Tibial nerve (tissue), 4 donors: Measurements from ENCODE around the gene PCSK2. TPM values are rescaled to one million over a fixed set of nuclear protein-coding genes. Genes with fewer than 3 reads are reported as not detected.

Source experiments
- DNase-seq, 2 donors: peaks; one replicate each; pipeline ENCODE4 v3.0.0-alpha.2; 2019; ENCODE audit warnings: low spot score in 2 of 2
- H3K27ac ChIP-seq, 4 donors: fragments of 200-600 bp; sonication (generic) in 3 of 4; one replicate each; pipeline ENCODE4 v1.5.1; 2017 to 2019; ENCODE audit warnings: mild to moderate bottlenecking in 1 of 4
- H3K27me3 ChIP-seq, 2 donors: fragments of 200-600 bp; sonication (generic) in 1 of 2; one replicate each; pipeline versions ENCODE4 v1.5.1 to v1.6.0; 2017 to 2019
- H3K36me3 ChIP-seq, 3 donors: fragments of 200-600 bp; sonication (generic); one replicate each; pipeline ENCODE4 v1.5.1; 2018 to 2019
- H3K4me1 ChIP-seq, 4 donors: fragments of 200-600 bp; sonication (generic) in 3 of 4; one replicate each; pipeline ENCODE4 v1.5.1; 2017 to 2019
- H3K4me3 ChIP-seq, 4 donors: fragments of 200-600 bp; sonication (generic) in 3 of 4; one replicate each; pipeline ENCODE4 v1.5.1; 2017 to 2019; ENCODE audit warnings: mild to moderate bottlenecking in 1 of 4, moderate library complexity in 1 of 4
- H3K9me3 ChIP-seq, 4 donors: fragments of 200-600 bp; sonication (generic) in 3 of 4; one replicate each; pipeline ENCODE4 v1.5.1; 2017 to 2019
- CTCF ChIP-seq, 5 experiments: fragments of 200-600 bp in 3 of 5; fragments of 450-650 bp in 2 of 5; sonication (generic) in 3 of 5; IDR thresholded peaks; one replicate each; pipeline ENCODE4 v1.5.1; 2016 to 2019; ENCODE audit warnings: antibody characterized with exemption in 5 of 5, mild to moderate bottlenecking in 3 of 5, moderate library complexity in 2 of 5
- EP300 ChIP-seq, 2 donors: sonication (generic); formaldehyde crosslinking; IDR thresholded peaks; one replicate each; pipeline ENCODE4 v1.6.1; 2017; ENCODE audit warnings: antibody characterized with exemption in 2 of 2, mild to moderate bottlenecking in 1 of 2
- POLR2A ChIP-seq, 2 donors: fragments of 450-650 bp; IDR thresholded peaks; one replicate each; pipeline ENCODE4 v1.6.1; 2017; ENCODE audit warnings: antibody characterized with exemption in 2 of 2, mild to moderate bottlenecking in 2 of 2, moderate library complexity in 2 of 2
- WGBS, 2 donors: methylation state at CpG; one replicate each; pipeline ENCODE4 v1.1.5; 2018; 5-methylcytosine and 5-hydroxymethylcytosine counted together
- total RNA-seq, 4 donors: library from RNA; depleted of rRNA; stranded (reverse); fragments of >200 nt; gene quantifications; one replicate each; pipeline ENCODE4 v1.1.0, GENCODE V29; 2016

Gene PCSK2
- total RNA-seq, 4 donors from 2014 or later = 1.0 to 4.8 (median 3.0) TPM

GRCh38 chr20:17460119-17460518 lies 233.3 kb downstream of the PCSK2 start:
- WGBS, 2 donors = 68 to 77% methylated on average over 2 of the region's 2 CpGs
- no peaks in the 10 kb centered on the region for H3K9me3 ChIP-seq
- TF ChIP-seq POLR2A (IDR thresholded peaks at IDR 0.05) = no peak
- no peak for TF ChIP-seq CTCF (IDR thresholded peaks at IDR 0.05)
- TF ChIP-seq EP300 (IDR thresholded peaks at IDR 0.05) = no peak
- H3K4me3 ChIP-seq = no peak overlapping the region
- no peak for DNase-seq
- no peak overlapping the region for H3K27ac ChIP-seq
- H3K4me1 ChIP-seq = no peaks in the 10 kb centered on the region
- no peaks in the 10 kb centered on the region for H3K36me3 ChIP-seq
- no peaks in the 10 kb centered on the region for H3K27me3 ChIP-seq

GRCh38 chr20:17461941-17462340 lies 235.1 kb downstream of the PCSK2 start:
- TF ChIP-seq EP300 (IDR thresholded peaks at IDR 0.05) = no peak
- TF ChIP-seq CTCF (IDR thresholded peaks at IDR 0.05) = no peak
- TF ChIP-seq POLR2A (IDR thresholded peaks at IDR 0.05) = no peak
- DNase-seq = no peak
- Histone ChIP-seq H3K27me3 (no peaks in the 10 kb centered on the region), H3K4me1 (no peaks in the 10 kb centered on the region), H3K4me3 (no peak overlapping the region), H3K9me3 (no peaks in the 10 kb centered on the region), H3K36me3 (no peaks in the 10 kb centered on the region), H3K27ac (no peak overlapping the region)
- WGBS, 2 donors = 62 to 84% methylated on average over 3 of the region's 3 CpGs

- no peak for DNase-seq
- H3K36me3 ChIP-seq = no peaks in the 10 kb centered on the region
- 40 to 50% methylated on average over 1 of the region's 1 CpG for WGBS, 2 donors
Measured at GRCh38 chr20:17463711-17464110, 236.9 kb downstream of the PCSK2 start.

GRCh38 chr20:17465236-17465635 lies 238.4 kb downstream of the PCSK2 start:
- no peaks in the 10 kb centered on the region for H3K4me1 ChIP-seq
- H3K9me3 ChIP-seq = no peaks in the 10 kb centered on the region
- no peaks in the 10 kb centered on the region for H3K36me3 ChIP-seq
- no peak overlapping the region for H3K4me3 ChIP-seq
- TF ChIP-seq POLR2A (IDR thresholded peaks at IDR 0.05) (no peak), CTCF (IDR thresholded peaks at IDR 0.05) (no peak), EP300 (IDR thresholded peaks at IDR 0.05) (no peak)
- H3K27ac ChIP-seq = no peak overlapping the region
- WGBS, 2 donors = 92 to 94% methylated on average over 10 of the region's 10 CpGs
- no peaks in the 10 kb centered on the region for H3K27me3 ChIP-seq
- no peak for DNase-seq

More at GRCh38 chr20:17463711-17464110, 236.9 kb downstream of the PCSK2 start:
- Histone ChIP-seq H3K4me3 (no peak overlapping the region), H3K9me3 (no peaks in the 10 kb centered on the region), H3K27me3 (no peaks in the 10 kb centered on the region), H3K27ac (no peak overlapping the region), H3K4me1 (no peaks in the 10 kb centered on the region)
- TF ChIP-seq POLR2A (IDR thresholded peaks at IDR 0.05) (no peak), EP300 (IDR thresholded peaks at IDR 0.05) (no peak), CTCF (IDR thresholded peaks at IDR 0.05) (no peak)

GRCh38 chr20:17466641-17467040 lies 239.8 kb downstream of the PCSK2 start:
- no peak overlapping the region for H3K4me3 ChIP-seq
- no peak overlapping the region for H3K27ac ChIP-seq
- DNase-seq = no peak
- TF ChIP-seq EP300 (IDR thresholded peaks at IDR 0.05) (no peak), CTCF (IDR thresholded peaks at IDR 0.05) (no peak), POLR2A (IDR thresholded peaks at IDR 0.05) (no peak)
- no peaks in the 10 kb centered on the region for H3K27me3 ChIP-seq
- H3K9me3 ChIP-seq = no peaks in the 10 kb centered on the region
- 83 to 84% methylated on average over 7 of the region's 7 CpGs for WGBS, 2 donors
- no peaks in the 10 kb centered on the region for H3K36me3 ChIP-seq
- no peaks in the 10 kb centered on the region for H3K4me1 ChIP-seq
